BE2C (cell line): ENCODE data around the gene ALK.
"Not testable (repeated sequence)": the region's sequence is repeated elsewhere in the genome, so short reads cannot be mapped to it uniquely, and the experiment has no call there.

Source experiments
- DNase-seq: peaks from one replicate; pipeline ENCODE4 v3.0.0-alpha.2; 2020
- H3K27me3 ChIP-seq: fragments of 250-450 bp; sonication (Bioruptor Pico); 2 replicates; pipeline ENCODE4 v1.5.1; 2020; ENCODE audit warnings: mild to moderate bottlenecking
- H3K36me3 ChIP-seq: fragments of 250-450 bp; sonication (Bioruptor Pico); 2 replicates; pipeline ENCODE4 v1.5.1; 2020; ENCODE audit warnings: mild to moderate bottlenecking
- H3K4me1 ChIP-seq: fragments of 250-450 bp; sonication (Bioruptor Pico); 2 replicates; pipeline ENCODE4 v1.5.1; 2020
- H3K4me3 ChIP-seq: 2 replicates; pipeline ENCODE4 v1.5.1; 2011; ENCODE audit warnings: low read depth, low read length
- H3K9me3 ChIP-seq: fragments of 250-450 bp; sonication (Bioruptor Pico); 2 replicates; pipeline ENCODE4 v1.5.1; 2020
- CTCF ChIP-seq: IDR thresholded peaks from 2 replicates; pipeline ENCODE4 v1.5.1; 2012; ENCODE audit warnings: mild to moderate bottlenecking, low read depth, low read length

ALK gene

GRCh38 chr2:29260142-29260772, 661.1 kb downstream of the ALK start:
- no peak for DNase-seq
- TF ChIP-seq CTCF: no peak
- no peaks in the 10 kb centered on the region for H3K27me3 ChIP-seq
- H3K36me3 ChIP-seq: no peaks in the 10 kb centered on the region
- H3K9me3 ChIP-seq: no peaks in the 10 kb centered on the region
- H3K4me1 ChIP-seq: peaks cover 20% of the 10 kb centered on the region
- no peak overlapping the region for H3K4me3 ChIP-seq

GRCh38 chr2:29259221-29259620, 662.2 kb downstream of the ALK start:
- Histone ChIP-seq H3K27me3 (no peaks in the 10 kb centered on the region), H3K4me1 (peaks cover 20% of the 10 kb centered on the region), H3K36me3 (no peaks in the 10 kb centered on the region), H3K4me3 (no peak overlapping the region), H3K9me3 (no peaks in the 10 kb centered on the region)
- no peak for DNase-seq
- no peak for TF ChIP-seq CTCF

GRCh38 chr2:29255004-29255403, 666.4 kb downstream of the ALK start:
- Histone ChIP-seq H3K9me3 (no peaks in the 10 kb centered on the region), H3K4me3 (no peak overlapping the region), H3K4me1 (peaks cover 24% of the 10 kb centered on the region), H3K27me3 (no peaks in the 10 kb centered on the region), H3K36me3 (no peaks in the 10 kb centered on the region)
- DNase-seq: no peak
- no peak for TF ChIP-seq CTCF

GRCh38 chr2:29253495-29254275, 667.7 kb downstream of the ALK start:
- H3K36me3 ChIP-seq, DNase-seq, H3K4me3 ChIP-seq, H3K9me3 ChIP-seq, H3K27me3 ChIP-seq: not testable (repeated sequence)
- peaks cover 35% of the 10 kb centered on the region for H3K4me1 ChIP-seq

GRCh38 chr2:29253026-29253425, 668.4 kb downstream of the ALK start:
- no peaks in the 10 kb centered on the region for H3K27me3 ChIP-seq
- peaks cover 41% of the 10 kb centered on the region for H3K4me1 ChIP-seq
- H3K36me3 ChIP-seq: no peaks in the 10 kb centered on the region
- no peaks in the 10 kb centered on the region for H3K9me3 ChIP-seq
- H3K4me3 ChIP-seq: no peak overlapping the region
- TF ChIP-seq CTCF: no peak
- no peak for DNase-seq

- Histone ChIP-seq H3K4me1 (peaks cover 41% of the 10 kb centered on the region), H3K9me3 (no peaks in the 10 kb centered on the region), H3K27me3 (no peaks in the 10 kb centered on the region), H3K36me3 (no peaks in the 10 kb centered on the region), H3K4me3 (no peak overlapping the region)
- no peak for DNase-seq
- TF ChIP-seq CTCF: no peak
Measured at GRCh38 chr2:29251406-29251805, 670.0 kb downstream of the ALK start.
